Panc1 (cell line): ENCODE measurements around the gene ATP2C1. TPM values are rescaled to one million over a fixed set of nuclear protein-coding genes. Genes with fewer than 3 reads are reported as not detected.

Experiments
- ATAC-seq: fragments of 200-7000 bp; cut with Tn5 transposase; 2 replicates; pipeline ENCODE4 v1.9.1; 2020; ENCODE audit warnings: mild to moderate bottlenecking, moderate library complexity
- BruUV-seq: library from RNA; stranded (reverse); fragments of 400-500 nt; replicated peaks from 2 replicates; lab custom pipeline; 2021; lab: Mats Ljungman, UMichigan
- CTCF ChIA-PET: fragments of 300-600 bp; sonication (Branson Sonifier 250); formaldehyde crosslinking; loops from one replicate; lab custom pipeline; 2022; ENCODE audit warnings: antibody characterized with exemption; lab: Charles Lee
- POLR2A ChIA-PET: fragments of 300-600 bp; sonication (Branson Sonifier 250); formaldehyde crosslinking; loops from one replicate; lab custom pipeline; 2022; ENCODE audit warnings: antibody characterized with exemption; lab: Charles Lee
- DNase-seq: peaks from one replicate; pipeline ENCODE4 v3.0.0-alpha.2; 2010; ENCODE audit warnings: low read depth, low spot score
- H3K27ac ChIP-seq: 2 replicates; pipeline ENCODE4 v1.5.1; 2011; ENCODE audit warnings: mild to moderate bottlenecking, low read length, inconsistent platforms
- H3K27me3 ChIP-seq: fragments of 200-500 bp; sonication (Bioruptor generic); 2 replicates; pipeline ENCODE4 v1.6.0; 2014; ENCODE audit warnings: low read length, inconsistent platforms; ENCODE audit not compliant: control insufficient read depth, insufficient read depth
- H3K36me3 ChIP-seq: fragments of 200-500 bp; sonication (Bioruptor generic); 2 replicates; pipeline ENCODE4 v1.5.1; 2014; ENCODE audit warnings: inconsistent platforms, mild to moderate bottlenecking, low read length, moderate library complexity; ENCODE audit not compliant: control insufficient read depth, insufficient read depth
- H3K4me1 ChIP-seq: 2 replicates; pipeline ENCODE4 v1.5.1; 2011; ENCODE audit warnings: inconsistent platforms, mild to moderate bottlenecking, low read length, moderate library complexity; ENCODE audit not compliant: control insufficient read depth, insufficient read depth
- H3K4me3 ChIP-seq, 2 experiments: 2 replicates each; pipeline ENCODE4 v1.5.1; 2011 to 2012; ENCODE audit warnings: low read depth in 2 of 2, low read length in 2 of 2, mild to moderate bottlenecking in 2 of 2, inconsistent platforms in 1 of 2, moderate library complexity in 1 of 2
- H3K9me3 ChIP-seq: fragments of 200-500 bp; sonication (Bioruptor generic); 2 replicates; pipeline ENCODE4 v1.5.1; 2014; ENCODE audit warnings: low read depth, mild to moderate bottlenecking, inconsistent platforms, low read length, moderate library complexity; ENCODE audit not compliant: control insufficient read depth, insufficient read depth
- POLR2AphosphoS5 ChIP-seq: IDR thresholded peaks from 2 replicates; pipeline ENCODE4 v1.6.1; 2012; ENCODE audit warnings: mild to moderate bottlenecking, low read depth, low read length, moderate library complexity
- REST ChIP-seq, 2 experiments: IDR thresholded peaks; 2 replicates each; pipeline ENCODE4 v1.6.1; 2011 to 2012; ENCODE audit warnings: low read depth in 2 of 2, control low read depth in 1 of 2, low read length in 1 of 2, mild to moderate bottlenecking in 1 of 2, moderate library complexity in 1 of 2; ENCODE audit not compliant: insufficient read depth in 1 of 2
- SIN3A ChIP-seq: IDR thresholded peaks from 2 replicates; pipeline ENCODE4 v1.6.1; 2012; ENCODE audit warnings: low read depth, mild to moderate bottlenecking, low read length, moderate library complexity, borderline replicate concordance; ENCODE audit not compliant: insufficient read depth
- TCF7L2 ChIP-seq: IDR thresholded peaks from 2 replicates; pipeline ENCODE4 v1.6.1; 2011; ENCODE audit warnings: mild to moderate bottlenecking, low read depth, low read length, inconsistent platforms
- in situ Hi-C: cut with HindIII; loops from 2 replicates; pipeline ENCODE4 v1.10.0; 2016; ENCODE audit warnings: low sequenced_read_pairs, low pct_unique_long_range_greater_than_20kb
- intact Hi-C: fragments of 100-400 bp; cut with micrococcal nuclease; formaldehyde crosslinking; loops from one replicate; pipeline ENCODE4 v1.10.0; 2022; ENCODE audit not compliant: unreplicated experiment
- total RNA-seq: library from RNA; stranded (reverse); gene quantifications from one replicate; pipeline ENCODE4 v1.2.1, GENCODE V29; 2021; ENCODE audit not compliant: unreplicated experiment
- TF ChIP-seq, protein P1 (sequence below): fragments of 450-650 bp; IDR thresholded peaks from 2 replicates; pipeline ENCODE4 v1.5.1; 2017; ENCODE audit warnings: mild to moderate bottlenecking

Gene ATP2C1
- total RNA-seq, 1 experiment from 2014 or later = 101 TPM

GRCh38 chr3:131026321-131027151 lies 132.7 kb downstream of the ATP2C1 start, which contains the start of the genes ASTE1 and NEK11:
TSS of gene ASTE1 (minus strand) at chr3:131026825. CDS start at chr3:131025306, 1,519 bp downstream.
TSS of gene NEK11 (plus strand) at chr3:131026877. CDS start at chr3:131029709, 2,832 bp downstream.
- POLR2A ChIA-PET = interaction anchor here (0.6 to 1.1 kb wide), 3 partner anchors 12 to 653 kb away, joined by 3 to 6 read pairs (median 4); no protein-coding TSS in a partner anchor
- H3K27ac ChIP-seq = peak within 1 kb of the TSS; percentile 92
- CTCF ChIA-PET = no interaction called here
- TF ChIP-seq SIN3A = peak; percentile 98
- TF ChIP-seq, protein P1, sequence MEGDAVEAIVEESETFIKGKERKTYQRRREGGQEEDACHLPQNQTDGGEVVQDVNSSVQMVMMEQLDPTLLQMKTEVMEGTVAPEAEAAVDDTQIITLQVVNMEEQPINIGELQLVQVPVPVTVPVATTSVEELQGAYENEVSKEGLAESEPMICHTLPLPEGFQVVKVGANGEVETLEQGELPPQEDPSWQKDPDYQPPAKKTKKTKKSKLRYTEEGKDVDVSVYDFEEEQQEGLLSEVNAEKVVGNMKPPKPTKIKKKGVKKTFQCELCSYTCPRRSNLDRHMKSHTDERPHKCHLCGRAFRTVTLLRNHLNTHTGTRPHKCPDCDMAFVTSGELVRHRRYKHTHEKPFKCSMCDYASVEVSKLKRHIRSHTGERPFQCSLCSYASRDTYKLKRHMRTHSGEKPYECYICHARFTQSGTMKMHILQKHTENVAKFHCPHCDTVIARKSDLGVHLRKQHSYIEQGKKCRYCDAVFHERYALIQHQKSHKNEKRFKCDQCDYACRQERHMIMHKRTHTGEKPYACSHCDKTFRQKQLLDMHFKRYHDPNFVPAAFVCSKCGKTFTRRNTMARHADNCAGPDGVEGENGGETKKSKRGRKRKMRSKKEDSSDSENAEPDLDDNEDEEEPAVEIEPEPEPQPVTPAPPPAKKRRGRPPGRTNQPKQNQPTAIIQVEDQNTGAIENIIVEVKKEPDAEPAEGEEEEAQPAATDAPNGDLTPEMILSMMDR = no peak
- TF ChIP-seq POLR2AphosphoS5 = peak; percentile 88
- no peak for TF ChIP-seq TCF7L2
- no peak for TF ChIP-seq REST (IDR thresholded peaks at IDR 0.05; ENCODE audit: insufficient read depth in 1 of 2, low read depth in 2 of 2, low read length in 1 of 2)
- ATAC-seq (peak; percentile 100), DNase-seq (peak; percentile 61)
- intact Hi-C loops = no loop called here
- in situ Hi-C loops = no loop called here
- peak within 1 kb of the TSS; percentile 87 to 88 for H3K4me3 ChIP-seq
- H3K36me3 ChIP-seq = peaks cover 4% of the 10 kb centered on the region; the same call in 1 of the 2 replicates
- no peaks in the 10 kb centered on the region for H3K27me3 ChIP-seq
- H3K9me3 ChIP-seq = no peaks in the 10 kb centered on the region
- peaks cover 14% of the 10 kb centered on the region for H3K4me1 ChIP-seq
- BruUV-seq = TSS peak; percentile 76

GRCh38 chr3:131028844-131029243 lies 135.0 kb downstream of the ATP2C1 start:
- CTCF ChIA-PET = no interaction called here
- ATAC-seq (no peak), DNase-seq (no peak)
- no peaks in the 10 kb centered on the region for H3K36me3 ChIP-seq
- no peaks in the 10 kb centered on the region for H3K9me3 ChIP-seq
- POLR2A ChIA-PET = no interaction called here
- in situ Hi-C loops (no loop called here), intact Hi-C loops (no loop called here)
- no peak overlapping the region for H3K27ac ChIP-seq
- H3K27me3 ChIP-seq = no peaks in the 10 kb centered on the region
- no peak overlapping the region for H3K4me3 ChIP-seq
- peaks cover 14% of the 10 kb centered on the region for H3K4me1 ChIP-seq
- no TSS peak for BruUV-seq
- TF ChIP-seq, protein P1 = no peak
- TF ChIP-seq REST (IDR thresholded peaks at IDR 0.05; ENCODE audit: insufficient read depth in 1 of 2, low read depth in 2 of 2, low read length in 1 of 2) (no peak), POLR2AphosphoS5 (no peak), TCF7L2 (no peak)
